SU-DHL-6 (cell line): ENCODE measurements around the gene SIRPD.

Experiments
- H2AFZ ChIP-seq: fragments of 200-600 bp; sonication (generic); 2 replicates; pipeline ENCODE4 v1.6.1; 2014; ENCODE audit warnings: low read depth, mild to moderate bottlenecking, moderate library complexity, mixed read lengths, antibody characterized with exemption, low read length; ENCODE audit not compliant: severe bottlenecking
- H3F3A ChIP-seq: fragments of 200-600 bp; shearing (Covaris generic); 2 replicates; pipeline ENCODE4 v1.6.0; 2016; ENCODE audit warnings: antibody characterized with exemption, mild to moderate bottlenecking; ENCODE audit not compliant: insufficient read depth
- H3K27ac ChIP-seq: fragments of 200-600 bp; sonication (generic); 2 replicates; pipeline ENCODE4 v1.5.1; 2016; ENCODE audit warnings: low read depth, mild to moderate bottlenecking, low read length, moderate library complexity, mixed read lengths
- H3K27me3 ChIP-seq: fragments of 200-600 bp; sonication (generic), shearing (Covaris generic); 2 replicates; pipeline ENCODE4 v1.6.0; 2014; ENCODE audit warnings: mild to moderate bottlenecking, low read length
- H3K36me3 ChIP-seq: fragments of 200-600 bp; sonication (generic); 2 replicates; pipeline ENCODE4 v1.6.1; 2014; ENCODE audit warnings: mild to moderate bottlenecking, low read length, mixed read lengths
- H3K4me2 ChIP-seq: fragments of 300-600, 200-600 bp; shearing (Covaris generic), sonication (generic); 2 replicates; pipeline ENCODE4 v1.6.0; 2014; ENCODE audit warnings: low read length, low read depth, mild to moderate bottlenecking; ENCODE audit not compliant: poor library complexity, severe bottlenecking
- H3K4me3 ChIP-seq: fragments of 200-600 bp; sonication (generic); 2 replicates; pipeline ENCODE4 v1.5.1; 2014; ENCODE audit warnings: antibody characterized with exemption, low read length, mild to moderate bottlenecking, mixed read lengths; ENCODE audit not compliant: insufficient read depth, poor library complexity, severe bottlenecking
- H3K79me2 ChIP-seq: fragments of 200-600 bp; sonication (generic); 2 replicates; pipeline ENCODE4 v1.6.1; 2014; ENCODE audit warnings: mild to moderate bottlenecking, low read length, moderate library complexity; ENCODE audit not compliant: insufficient read depth
- H3K9ac ChIP-seq: fragments of 200-600 bp; sonication (generic); 2 replicates; pipeline ENCODE4 v1.7.0; 2014; ENCODE audit warnings: mild to moderate bottlenecking, low read length
- H3K9me2 ChIP-seq: fragments of 200-600 bp; sonication (generic); replicated peaks from 2 replicates; pipeline ENCODE4 v1.6.1; 2014; ENCODE audit warnings: low read length; ENCODE audit not compliant: insufficient read depth
- H3K9me3 ChIP-seq: fragments of 200-600 bp; sonication (generic); 2 replicates; pipeline ENCODE4 v1.6.1; 2014; ENCODE audit warnings: low read length, mixed read lengths; ENCODE audit not compliant: insufficient read depth
- H4K20me1 ChIP-seq: fragments of 200-600 bp; sonication (generic); 2 replicates; pipeline ENCODE4 v1.6.1; 2014; ENCODE audit warnings: low read depth, mild to moderate bottlenecking, antibody characterized with exemption, low read length, moderate library complexity, mixed read lengths
- CTCF ChIP-seq: fragments of 200-600 bp; sonication (generic); IDR thresholded peaks from one replicate; pipeline ENCODE4 v1.5.1; 2017; ENCODE audit warnings: antibody characterized with exemption, mild to moderate bottlenecking, low read length, moderate library complexity; ENCODE audit not compliant: insufficient read depth, poor library complexity, severe bottlenecking
- EZH2phosphoT487 ChIP-seq: fragments of 200-600 bp; sonication (generic), shearing (Covaris generic); conservative IDR thresholded peaks from 2 replicates; pipeline ENCODE4 v1.6.1; 2018; ENCODE audit warnings: mild to moderate bottlenecking, antibody characterized with exemption, low read length, moderate library complexity, mixed read lengths

SIRPD gene

GRCh38 chr20:1535420-1536175, 21.9 kb downstream of the SIRPD start:
- no peak for TF ChIP-seq EZH2phosphoT487
- no peak for TF ChIP-seq CTCF
- Histone ChIP-seq H3K79me2 (no peaks in the 10 kb centered on the region), H3K36me3 (no peaks in the 10 kb centered on the region), H3K9me2 (no peaks in the 10 kb centered on the region), H4K20me1 (no peaks in the 10 kb centered on the region), H3K9me3 (0 out of 2 replicates have a peak, but pooled peaks cover 4% of the 10 kb centered on the region), H3K4me2 (no peak overlapping the region), H3K27me3 (no peaks in the 10 kb centered on the region), H3K4me3 (no peak overlapping the region), H3K27ac (no peak overlapping the region), H3F3A (no peaks in the 10 kb centered on the region), H3K9ac (no peak overlapping the region), H2AFZ (no peak overlapping the region)

- Histone ChIP-seq H3K9ac (no peak overlapping the region), H3K9me3 (no peaks in the 10 kb centered on the region), H3K9me2 (no peaks in the 10 kb centered on the region), H3F3A (no peaks in the 10 kb centered on the region), H3K27ac (no peak overlapping the region), H3K36me3 (no peaks in the 10 kb centered on the region), H3K27me3 (no peaks in the 10 kb centered on the region), H4K20me1 (no peaks in the 10 kb centered on the region), H3K4me2 (no peak overlapping the region), H3K4me3 (no peak overlapping the region), H3K79me2 (no peaks in the 10 kb centered on the region), H2AFZ (no peak overlapping the region)
- TF ChIP-seq EZH2phosphoT487 (no peak), CTCF (no peak)
Observed at GRCh38 chr20:1534526-1534925, 23.0 kb downstream of the SIRPD start.

DNA sequence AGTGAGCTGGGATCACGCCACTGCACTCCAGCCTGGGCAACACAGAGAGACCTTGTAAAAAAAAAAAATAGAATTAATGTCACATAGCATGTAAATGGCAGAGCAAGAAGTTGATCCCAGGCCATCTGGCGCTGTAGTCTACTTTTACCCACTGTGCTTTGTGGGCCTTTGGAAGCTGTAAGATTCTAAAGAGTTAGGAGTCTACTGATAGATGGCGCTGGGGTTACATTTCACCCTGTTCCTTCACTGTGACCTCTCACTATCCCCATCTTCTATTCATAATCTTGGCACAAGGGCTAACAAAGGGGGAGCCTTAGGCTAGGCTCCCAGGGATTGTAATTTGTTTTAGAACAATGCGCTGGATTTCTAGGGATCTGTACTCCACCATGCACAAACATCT, 24.4 kb downstream of the SIRPD start:
- no peaks in the 10 kb centered on the region for H3K9me2 ChIP-seq
- no peaks in the 10 kb centered on the region for H3F3A ChIP-seq
- no peak overlapping the region for H3K27ac ChIP-seq
- H3K4me3 ChIP-seq: no peak overlapping the region
- no peaks in the 10 kb centered on the region for H3K9me3 ChIP-seq
- H3K79me2 ChIP-seq: no peaks in the 10 kb centered on the region
- TF ChIP-seq EZH2phosphoT487 (no peak), CTCF (no peak)
- H3K9ac ChIP-seq: no peak overlapping the region
- H2AFZ ChIP-seq: no peak overlapping the region
- no peaks in the 10 kb centered on the region for H3K27me3 ChIP-seq
- no peak overlapping the region for H3K4me2 ChIP-seq
- H3K36me3 ChIP-seq: no peaks in the 10 kb centered on the region
- no peaks in the 10 kb centered on the region for H4K20me1 ChIP-seq
